ENCODE data around the gene LRRC8E. TPM values are rescaled to one million over a fixed set of nuclear protein-coding genes. Genes with fewer than 3 reads are reported as not detected.

Gene LRRC8E
- total and polyA plus RNA-seq, 7 donors, result 0.23 to 1.2 (median 1.2) TPM; not detected in 4

DNA sequence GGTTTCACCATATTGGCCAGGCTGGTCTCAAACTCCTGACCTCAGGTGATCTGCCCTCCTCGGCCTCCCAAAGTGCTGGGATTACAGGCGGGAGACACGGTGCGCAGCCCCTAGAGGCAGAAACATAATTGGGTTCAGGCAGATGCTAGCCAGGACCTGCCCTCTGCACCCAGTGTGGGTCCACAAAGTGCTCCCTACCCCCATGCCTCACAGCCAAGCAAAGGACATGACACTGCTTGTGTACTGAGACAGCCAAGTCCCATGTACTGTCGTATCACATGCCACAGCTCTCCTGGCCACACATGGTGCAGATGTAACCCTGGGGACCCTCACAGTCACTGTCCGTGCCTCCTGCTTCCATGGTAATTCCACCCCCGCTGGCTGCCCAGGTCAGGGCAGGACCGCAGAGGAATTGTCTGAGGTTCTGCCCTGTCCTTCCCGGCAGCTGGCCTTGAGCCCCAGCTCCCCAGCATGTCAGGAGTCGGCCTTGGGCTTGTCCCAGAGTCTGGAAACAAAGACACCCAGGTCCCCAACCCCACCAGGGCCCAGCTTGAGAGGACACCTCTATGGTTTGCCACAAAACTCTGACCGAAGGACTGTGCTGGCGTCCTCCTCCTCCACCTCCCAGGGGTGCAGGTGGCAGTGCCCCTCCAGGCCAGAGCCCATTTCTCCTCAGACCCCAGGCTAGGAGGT lies 21.8 kb upstream of the LRRC8E start:
- Histone ChIP-seq H3K27me3 (peaks cover 23 to 70% (median 50%) of the 10 kb centered on the region in 3 donors), H3K36me3 (no peaks in the 10 kb centered on the region), H3K9me3 (no peaks in the 10 kb centered on the region), H3K4me1 (peaks cover 0 to 43% (median 37%) of the 10 kb centered on the region in 4 donors), H3K4me3 (no peak overlapping the region), H3K27ac (no peak overlapping the region)
- TF ChIP-seq POLR2A (IDR thresholded peaks at IDR 0.05), result no peak
- TF ChIP-seq, protein P1, sequence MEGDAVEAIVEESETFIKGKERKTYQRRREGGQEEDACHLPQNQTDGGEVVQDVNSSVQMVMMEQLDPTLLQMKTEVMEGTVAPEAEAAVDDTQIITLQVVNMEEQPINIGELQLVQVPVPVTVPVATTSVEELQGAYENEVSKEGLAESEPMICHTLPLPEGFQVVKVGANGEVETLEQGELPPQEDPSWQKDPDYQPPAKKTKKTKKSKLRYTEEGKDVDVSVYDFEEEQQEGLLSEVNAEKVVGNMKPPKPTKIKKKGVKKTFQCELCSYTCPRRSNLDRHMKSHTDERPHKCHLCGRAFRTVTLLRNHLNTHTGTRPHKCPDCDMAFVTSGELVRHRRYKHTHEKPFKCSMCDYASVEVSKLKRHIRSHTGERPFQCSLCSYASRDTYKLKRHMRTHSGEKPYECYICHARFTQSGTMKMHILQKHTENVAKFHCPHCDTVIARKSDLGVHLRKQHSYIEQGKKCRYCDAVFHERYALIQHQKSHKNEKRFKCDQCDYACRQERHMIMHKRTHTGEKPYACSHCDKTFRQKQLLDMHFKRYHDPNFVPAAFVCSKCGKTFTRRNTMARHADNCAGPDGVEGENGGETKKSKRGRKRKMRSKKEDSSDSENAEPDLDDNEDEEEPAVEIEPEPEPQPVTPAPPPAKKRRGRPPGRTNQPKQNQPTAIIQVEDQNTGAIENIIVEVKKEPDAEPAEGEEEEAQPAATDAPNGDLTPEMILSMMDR (IDR thresholded peaks at IDR 0.05), result no peak
- TF ChIP-seq POLR2AphosphoS5 (IDR thresholded peaks at IDR 0.05), result no peak
- TF ChIP-seq EP300 (IDR thresholded peaks at IDR 0.05), result no peak
- intact Hi-C loops (cut with DNase I), result loop anchor here (5.0 kb wide), 1 partner anchor 36 kb away; the partner anchor contains the start of gene MAP2K7
- WGBS, 2 donors, result 67 to 78% methylated on average over 12 of the region's 12 CpGs
- no peak for DNase-seq

DNA sequence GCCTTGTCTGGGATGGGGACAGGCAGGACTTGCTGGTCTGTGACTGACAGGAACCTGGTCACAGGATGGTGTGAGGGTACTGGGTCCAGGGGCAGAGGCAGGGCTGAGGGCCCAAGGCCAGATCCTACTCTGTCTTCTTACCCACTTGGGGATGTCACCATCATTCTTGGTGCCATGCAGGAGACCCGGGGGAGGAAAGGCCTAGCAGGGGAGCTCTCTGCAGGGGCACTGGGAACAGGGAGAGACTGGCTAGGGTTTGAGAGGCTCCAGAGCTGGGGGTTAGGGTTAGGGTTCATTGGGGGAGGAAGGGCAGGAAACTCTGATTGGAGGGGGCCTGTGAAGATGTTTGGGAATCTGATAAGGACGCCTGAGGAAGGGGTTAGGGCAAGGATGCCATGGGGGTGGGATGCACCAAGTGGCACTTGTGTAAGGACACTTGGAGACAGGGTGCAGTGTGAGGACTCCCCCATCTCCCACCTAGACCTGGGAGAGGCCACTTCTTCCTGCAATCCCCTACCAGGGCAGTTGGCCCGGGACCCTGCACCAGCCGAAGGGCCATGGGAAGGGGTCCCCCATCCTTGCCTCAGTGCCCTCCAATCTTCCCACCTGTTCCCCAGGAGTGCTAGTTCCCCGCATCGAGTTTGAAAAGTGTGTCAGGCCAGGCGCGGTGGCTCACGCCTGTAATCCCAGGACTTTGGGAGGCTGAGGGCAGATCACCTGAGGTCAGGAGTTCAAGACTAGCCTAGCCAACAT lies 21.0 kb upstream of the LRRC8E start:
- Histone ChIP-seq H3K36me3 (no peaks in the 10 kb centered on the region), H3K27me3 (peaks cover 18 to 68% (median 46%) of the 10 kb centered on the region in 3 donors), H3K9me3 (no peaks in the 10 kb centered on the region), H3K4me3 (no peak overlapping the region), H3K27ac (no peak overlapping the region), H3K4me1 (peaks cover 0 to 43% (median 37%) of the 10 kb centered on the region in 4 donors)
- 84 to 90% methylated on average over 9 of the region's 9 CpGs for WGBS, 2 donors
- DNase-seq, result no peak
- intact Hi-C loops (cut with DNase I), result loop anchor here (5.0 kb wide), 1 partner anchor 35 kb away; the partner anchor contains the start of gene MAP2K7
- TF ChIP-seq, protein P1 (IDR thresholded peaks at IDR 0.05), result no peak
- TF ChIP-seq POLR2A (IDR thresholded peaks at IDR 0.05), result no peak
- no peak for TF ChIP-seq POLR2AphosphoS5 (IDR thresholded peaks at IDR 0.05)
- TF ChIP-seq EP300 (IDR thresholded peaks at IDR 0.05), result no peak

DNA sequence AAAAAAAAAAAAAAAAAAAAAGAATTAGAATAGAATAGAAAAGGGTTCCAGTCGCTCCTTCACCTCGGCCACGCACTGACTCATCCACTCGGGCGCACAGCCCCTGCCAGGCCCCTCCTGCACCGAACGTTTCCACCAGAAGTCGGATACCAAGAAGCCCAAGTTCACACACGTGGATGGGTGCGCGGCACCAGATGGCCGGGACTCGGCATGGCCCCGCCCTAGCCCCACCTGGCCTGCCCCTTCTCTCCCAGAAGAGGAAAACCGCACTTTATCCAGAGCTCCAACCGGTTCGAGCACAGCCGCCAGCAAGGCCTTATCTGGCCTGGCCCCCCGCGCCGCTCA lies 20.0 kb upstream of the LRRC8E start:
- peaks cover 26 to 68% (median 52%) of the 10 kb centered on the region in 3 donors for H3K27me3 ChIP-seq
- H3K27ac ChIP-seq, result no peak overlapping the region
- H3K9me3 ChIP-seq, result no peaks in the 10 kb centered on the region
- TF ChIP-seq EP300 (IDR thresholded peaks at IDR 0.05), result no peak
- H3K4me1 ChIP-seq, result peaks cover 0 to 40% (median 34%) of the 10 kb centered on the region in 4 donors
- intact Hi-C loops (cut with DNase I), result loop anchor here (5.0 kb wide), 1 partner anchor 34 kb away; the partner anchor contains the start of gene MAP2K7
- peak overlapping the region in 3 of 4 donors; percentile 29 to 46 (median 42) for H3K4me3 ChIP-seq
- no peak for DNase-seq
- WGBS, 2 donors, result 5 to 13% methylated on average over 21 of the region's 21 CpGs
- no peaks in the 10 kb centered on the region for H3K36me3 ChIP-seq

DNA sequence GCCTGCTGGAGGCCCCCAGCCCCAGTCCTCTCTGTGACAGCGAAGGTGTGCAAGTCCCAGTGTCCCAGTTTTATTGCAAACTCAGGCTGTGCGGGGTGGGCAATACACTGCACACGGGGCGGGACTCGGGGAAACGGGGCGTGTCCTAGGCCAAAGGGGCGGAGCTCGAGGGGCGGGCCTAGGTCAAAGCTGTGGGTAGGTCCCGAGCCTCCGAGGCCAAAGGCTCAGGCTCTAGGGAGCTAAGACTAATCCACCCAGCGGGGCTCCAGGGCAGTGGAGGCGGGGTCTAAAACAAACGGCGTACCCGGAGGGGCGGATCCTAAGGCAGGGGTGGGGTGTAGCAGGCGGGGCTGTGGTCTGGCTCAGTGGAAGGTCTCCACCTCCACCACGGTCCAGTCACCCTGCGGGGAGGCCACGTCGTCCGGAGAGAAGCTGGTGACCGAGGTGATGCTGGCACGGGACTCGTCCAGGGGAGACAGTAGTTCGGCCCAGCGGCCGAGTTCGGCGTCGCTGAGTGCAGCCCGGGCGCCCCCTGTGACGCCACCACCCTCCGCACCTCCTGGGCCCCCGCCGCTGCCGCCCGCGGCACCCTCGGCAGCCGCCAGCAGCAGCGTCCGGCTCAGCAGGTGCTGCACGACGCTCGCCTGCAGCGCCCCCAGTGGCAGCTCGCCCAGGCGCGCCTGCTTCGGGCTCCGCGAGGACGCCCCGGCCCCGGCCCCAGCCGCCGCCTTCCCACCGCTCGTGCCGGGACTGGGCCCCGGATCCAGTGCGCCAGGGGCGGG lies 19.4 kb upstream of the LRRC8E start:
- TF ChIP-seq, protein P1 (IDR thresholded peaks at IDR 0.05), result peak in 1 of 4 experiments; percentile 86
- TF ChIP-seq POLR2A (IDR thresholded peaks at IDR 0.05), result no peak
- 1% methylated on average over 67 of the region's 67 CpGs for WGBS, 2 donors
- Histone ChIP-seq H3K27me3 (peaks cover 29 to 68% (median 54%) of the 10 kb centered on the region in 3 donors), H3K36me3 (no peaks in the 10 kb centered on the region), H3K27ac (peak overlapping the region; percentile 33 to 72 (median 46)), H3K4me3 (peak overlapping the region in 3 of 4 donors; percentile 29 to 46 (median 42)), H3K9me3 (no peaks in the 10 kb centered on the region), H3K4me1 (peaks cover 0 to 46% (median 40%) of the 10 kb centered on the region in 4 donors)
- intact Hi-C loops (cut with DNase I), result loop anchor here (5.0 kb wide), 1 partner anchor 33 kb away; the partner anchor contains the start of gene MAP2K7
- no peak for DNase-seq

All from sigmoid colon (tissue), 7 donors.